Kasumi-1 (cell line): Measurements from ENCODE around the gene POLRMT.
"Not testable (repeated sequence)": the region's sequence is repeated elsewhere in the genome, so short reads cannot be mapped to it uniquely, and the experiment has no call there.

ENCODE experiments used
- DNase-seq, 2 experiments: peaks; one replicate each; lab custom pipeline; 2025; lab: John Stamatoyannopoulos, UW

Gene POLRMT

GRCh38 chr19:626566-626965 is 6.8 kb downstream of the POLRMT start:
- DNase-seq = not testable (repeated sequence)

GRCh38 chr19:625257-625656 is 8.1 kb downstream of the POLRMT start:
- no peak for DNase-seq

- no peak for DNase-seq
Measured at GRCh38 chr19:624433-625109, 8.8 kb downstream of the POLRMT start.

DNA sequence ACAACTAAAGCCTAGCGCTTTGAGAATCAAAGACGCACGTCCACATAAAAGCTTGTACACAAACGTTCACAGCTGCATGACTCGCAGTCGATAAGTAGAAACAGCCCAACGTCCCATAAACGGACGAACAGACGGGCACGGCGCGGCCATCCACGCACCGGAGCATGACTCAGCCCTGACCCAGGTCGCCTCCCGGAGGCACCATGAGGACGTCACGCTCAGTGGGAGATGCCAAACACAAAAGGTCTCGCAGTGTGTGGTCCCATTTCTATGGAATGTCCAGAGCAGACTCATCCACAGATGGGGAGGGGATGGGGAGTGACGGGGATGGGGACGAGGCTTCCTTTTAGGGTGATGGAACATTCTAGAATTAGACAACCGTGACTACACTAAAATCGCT is 9.4 kb downstream of the POLRMT start:
- no peak for DNase-seq

- DNase-seq = no peak
Measured at GRCh38 chr19:623175-623916, 10.0 kb downstream of the POLRMT start.

GRCh38 chr19:622666-623065 is 10.7 kb downstream of the POLRMT start:
- no peak for DNase-seq

DNA sequence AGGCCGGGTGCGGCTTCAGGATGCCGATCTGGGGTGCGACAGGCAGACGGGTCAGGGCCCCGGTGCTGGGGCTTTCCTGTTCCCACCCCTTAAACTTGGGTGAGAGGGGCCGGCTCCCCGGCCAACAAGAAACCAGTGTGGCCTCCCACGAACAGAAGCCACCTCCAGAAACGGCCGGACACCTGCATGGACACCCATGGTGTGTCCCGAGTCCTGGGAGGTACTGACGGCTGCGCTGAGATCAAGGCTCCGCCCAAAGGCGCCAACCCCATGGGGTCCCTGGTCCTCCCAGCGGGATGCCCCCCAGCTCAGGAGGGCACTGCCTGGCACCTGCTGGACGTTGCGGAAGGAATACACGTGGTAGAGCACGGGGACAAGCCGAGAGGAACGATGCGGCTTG is 11.5 kb downstream of the POLRMT start:
- no peak for DNase-seq

DNA sequence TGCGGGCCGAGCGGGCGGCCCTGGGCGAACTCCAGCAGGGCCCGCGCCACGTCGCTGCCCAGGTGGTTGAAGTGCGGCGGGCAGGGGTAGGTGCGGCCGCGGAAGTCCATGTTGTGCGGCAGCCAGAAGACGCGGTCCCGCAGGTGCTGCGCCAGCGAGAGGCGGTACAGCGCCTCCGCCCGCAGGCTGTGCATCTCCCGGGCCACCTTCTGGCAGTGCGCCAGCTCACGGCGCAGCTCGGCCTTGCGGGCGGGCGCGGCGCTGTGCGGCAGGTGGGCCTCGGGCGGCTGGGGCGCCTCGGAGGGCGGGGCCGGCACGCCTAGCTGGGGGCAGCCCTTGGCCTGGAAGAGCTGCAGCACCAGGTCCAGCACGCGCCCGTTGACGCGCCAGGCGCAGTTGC is 12.1 kb downstream of the POLRMT start:
- not testable (repeated sequence) for DNase-seq

GRCh38 chr19:620166-620862 is 13.0 kb downstream of the POLRMT start:
- DNase-seq = no peak

- DNase-seq = no peak
Measured at GRCh38 chr19:619286-620002, 13.9 kb downstream of the POLRMT start.

- DNase-seq = no peak
Measured at GRCh38 chr19:618674-619285, 14.6 kb downstream of the POLRMT start.

- DNase-seq = no peak
Measured at GRCh38 chr19:618247-618619, 15.1 kb downstream of the POLRMT start.

GRCh38 chr19:617551-618246 is 15.6 kb downstream of the POLRMT start:
- no peak for DNase-seq

- no peak for DNase-seq
Measured at GRCh38 chr19:616747-617526, 16.4 kb downstream of the POLRMT start.

- DNase-seq = no peak
Measured at GRCh38 chr19:616062-616700, 17.2 kb downstream of the POLRMT start.

DNA sequence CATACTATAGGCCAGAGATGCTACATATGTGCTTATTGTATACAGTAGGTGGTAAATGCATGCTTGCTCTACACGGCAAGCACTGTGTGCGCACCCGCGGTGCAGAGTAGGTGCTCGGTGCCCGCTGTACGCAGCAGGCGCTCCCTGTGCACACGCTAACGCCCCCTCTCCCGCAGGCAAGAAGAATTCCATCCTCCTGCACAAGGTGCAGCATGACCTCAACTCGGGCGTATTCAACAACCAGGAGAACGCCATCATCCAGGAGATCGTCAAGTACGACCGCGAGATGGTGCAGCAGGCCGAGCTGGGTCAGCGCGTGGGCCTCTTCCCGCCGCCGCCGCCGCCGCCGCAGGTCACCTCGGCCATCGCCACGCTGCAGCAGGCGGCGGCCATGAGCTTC is 17.7 kb downstream of the POLRMT start:
- no peak for DNase-seq

DNA sequence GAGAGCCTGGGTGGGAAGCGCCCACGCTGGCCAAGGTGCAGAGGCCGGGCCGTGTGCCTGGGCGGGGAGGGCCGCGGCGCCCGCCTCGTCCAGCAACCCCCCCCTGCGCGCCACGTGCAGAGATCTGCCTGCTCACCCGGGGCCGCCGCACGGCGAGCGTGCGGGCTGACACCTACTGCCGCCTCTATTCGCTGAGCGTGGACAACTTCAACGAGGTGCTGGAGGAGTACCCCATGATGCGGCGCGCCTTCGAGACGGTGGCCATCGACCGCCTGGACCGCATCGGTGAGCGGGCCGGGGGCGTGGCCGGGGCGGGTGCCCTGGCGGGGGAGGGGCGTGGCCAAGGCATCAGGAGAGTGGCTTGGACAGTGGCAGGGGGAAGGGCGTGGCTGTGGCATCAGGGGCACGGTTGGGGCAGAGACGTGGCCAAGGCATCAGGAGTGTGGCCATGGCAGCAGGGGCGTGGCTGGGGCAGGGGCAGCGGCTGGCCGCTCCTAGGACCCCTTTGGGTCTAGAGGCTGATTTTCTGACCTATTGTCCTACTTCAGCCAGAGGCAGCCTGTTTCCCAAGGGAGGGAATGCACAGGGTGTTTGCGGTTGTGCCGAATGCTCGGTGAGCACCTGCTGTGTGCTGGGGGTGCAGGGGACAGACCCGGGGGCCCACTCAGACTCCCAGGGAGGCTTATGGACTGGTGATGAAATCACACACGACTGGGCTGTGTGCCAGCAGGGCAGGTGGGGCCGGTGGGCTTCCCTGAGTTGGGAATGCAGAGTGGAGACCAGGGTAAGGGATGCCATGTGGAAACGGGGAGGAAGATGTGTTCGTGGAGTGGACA is 19.4 kb downstream of the POLRMT start:
- DNase-seq = no peak

- no peak for DNase-seq
Measured at GRCh38 chr19:612941-613340, 20.4 kb downstream of the POLRMT start.

GRCh38 chr19:611481-611868 is 21.9 kb downstream of the POLRMT start:
- DNase-seq = no peak
